H9 (cell line): Measurements from ENCODE around the gene TRIO. TPM values are rescaled to one million over a fixed set of nuclear protein-coding genes. Genes with fewer than 3 reads are reported as not detected.

ENCODE experiments used
- DNase-seq: peaks from one replicate; pipeline ENCODE4 v3.0.0-alpha.2; 2017
- H2AFZ ChIP-seq: one replicate; pipeline ENCODE4 v1.6.1; 2013; ENCODE audit warnings: mild to moderate bottlenecking, low read length, control low read depth, moderate library complexity
- H2AK5ac ChIP-seq: 2 replicates; pipeline ENCODE4 v1.6.1; 2013; ENCODE audit warnings: low read length, control low read depth, mixed read lengths; ENCODE audit not compliant: insufficient read length
- H2BK120ac ChIP-seq: one replicate; pipeline ENCODE4 v1.6.1; 2013; ENCODE audit warnings: low read depth, mild to moderate bottlenecking, low read length, control low read depth, inconsistent platforms; ENCODE audit not compliant: poor library complexity, severe bottlenecking
- H2BK12ac ChIP-seq: 2 replicates; pipeline ENCODE4 v1.6.1; 2013; ENCODE audit warnings: low read length, control low read depth, mixed read lengths, low read depth; ENCODE audit not compliant: insufficient read length
- H2BK15ac ChIP-seq: 2 replicates; pipeline ENCODE4 v1.6.1; 2013; ENCODE audit warnings: low read depth, low read length, control low read depth
- H2BK20ac ChIP-seq: one replicate; pipeline ENCODE4 v1.6.1; 2013; ENCODE audit warnings: low read depth, mild to moderate bottlenecking, low read length, control low read depth, inconsistent platforms; ENCODE audit not compliant: poor library complexity, severe bottlenecking
- H2BK5ac ChIP-seq: 2 replicates; pipeline ENCODE4 v1.6.1; 2013; ENCODE audit warnings: low read length, control low read depth, mixed read lengths; ENCODE audit not compliant: insufficient read length
- H3K14ac ChIP-seq: 2 replicates; pipeline ENCODE4 v1.6.1; 2013; ENCODE audit warnings: low read length, control low read depth; ENCODE audit not compliant: insufficient read depth
- H3K18ac ChIP-seq: 2 replicates; pipeline ENCODE4 v1.6.1; 2013; ENCODE audit warnings: low read depth, mild to moderate bottlenecking, mixed read lengths, low read length, control low read depth; ENCODE audit not compliant: insufficient read length
- H3K23ac ChIP-seq: 2 replicates; pipeline ENCODE4 v1.6.1; 2013; ENCODE audit warnings: low read length, control low read depth, mixed read lengths, low read depth; ENCODE audit not compliant: insufficient read length
- H3K23me2 ChIP-seq: 2 replicates; pipeline ENCODE4 v1.6.1; 2013; ENCODE audit warnings: low read depth, mild to moderate bottlenecking, mixed read lengths, low read length, control low read depth; ENCODE audit not compliant: insufficient read length, poor library complexity, severe bottlenecking
- H3K27ac ChIP-seq: 2 replicates; pipeline ENCODE4 v1.5.1; 2013; ENCODE audit warnings: low read length, control low read depth, mixed read lengths, low read depth; ENCODE audit not compliant: insufficient read length
- H3K27me3 ChIP-seq: 2 replicates; pipeline ENCODE4 v1.6.1; 2013; ENCODE audit warnings: low read length, control low read depth, inconsistent platforms; ENCODE audit not compliant: insufficient read depth
- H3K4ac ChIP-seq: 2 replicates; pipeline ENCODE4 v1.6.1; 2013; ENCODE audit warnings: low read depth, mild to moderate bottlenecking, control low read depth, inconsistent platforms, low read length, moderate library complexity
- H3K4me1 ChIP-seq: 2 replicates; pipeline ENCODE4 v1.6.1; 2013; ENCODE audit warnings: low read length, control low read depth, inconsistent platforms; ENCODE audit not compliant: insufficient read depth
- H3K4me2 ChIP-seq: 2 replicates; pipeline ENCODE4 v1.6.1; 2013; ENCODE audit warnings: low read length, control low read depth, mixed read lengths; ENCODE audit not compliant: insufficient read length, insufficient read depth
- H3K56ac ChIP-seq: 2 replicates; pipeline ENCODE4 v1.6.1; 2013; ENCODE audit warnings: low read depth, mild to moderate bottlenecking, mixed read lengths, low read length, control low read depth; ENCODE audit not compliant: insufficient read length
- H3K79me1 ChIP-seq: 2 replicates; pipeline ENCODE4 v1.6.1; 2013; ENCODE audit warnings: low read depth, mild to moderate bottlenecking, moderate library complexity, low read length, control low read depth, inconsistent platforms; ENCODE audit not compliant: insufficient read depth, poor library complexity, severe bottlenecking
- H3K79me2 ChIP-seq: 2 replicates; pipeline ENCODE4 v1.6.1; 2013; ENCODE audit warnings: low read length, control low read depth, inconsistent platforms; ENCODE audit not compliant: insufficient read depth
- H3K9ac ChIP-seq: 2 replicates; pipeline ENCODE4 v1.6.1; 2013; ENCODE audit warnings: low read length, control low read depth, mixed read lengths; ENCODE audit not compliant: insufficient read length; ENCODE audit errors: extremely low read depth
- H3K9me3 ChIP-seq: one replicate; pipeline ENCODE4 v1.6.1; 2013; ENCODE audit warnings: low read depth, low read length, inconsistent platforms; ENCODE audit not compliant: control insufficient read depth
- H3T11ph ChIP-seq: one replicate; pipeline ENCODE4 v1.6.1; 2013; ENCODE audit warnings: mild to moderate bottlenecking, low read length, control low read depth, inconsistent platforms
- H4K20me1 ChIP-seq: one replicate; pipeline ENCODE4 v1.6.1; 2013; ENCODE audit not compliant: control insufficient read depth, insufficient read length, insufficient read depth
- H4K5ac ChIP-seq: 2 replicates; pipeline ENCODE4 v1.6.1; 2013; ENCODE audit warnings: low read depth, mild to moderate bottlenecking, mixed read lengths, low read length, control low read depth; ENCODE audit not compliant: insufficient read length
- H4K8ac ChIP-seq: replicated peaks from 2 replicates; pipeline ENCODE4 v1.6.1; 2013; ENCODE audit warnings: low read length, control low read depth, mixed read lengths, low read depth; ENCODE audit not compliant: insufficient read length
- H4K91ac ChIP-seq: 2 replicates; pipeline ENCODE4 v1.6.1; 2013; ENCODE audit warnings: low read depth, mild to moderate bottlenecking, moderate library complexity, mixed read lengths, low read length, control low read depth; ENCODE audit not compliant: insufficient read length
- H3K27ac Mint-ChIP-seq, 3 experiments: 2 replicates in 2 of 3; 3 replicates in 1 of 3; pipeline ENCODE4 v1.8.0; 2020 to 2021; ENCODE audit warnings: mixed read lengths in 3 of 3, mild to moderate bottlenecking in 1 of 3, moderate library complexity in 1 of 3
- H3K27me3 Mint-ChIP-seq: 2 replicates; pipeline ENCODE4 v1.8.0; 2021; ENCODE audit warnings: low read depth, mild to moderate bottlenecking, moderate library complexity, mixed read lengths
- H3K36me3 Mint-ChIP-seq, 3 experiments: 2 replicates in 2 of 3; 3 replicates in 1 of 3; pipeline ENCODE4 v1.8.0; 2020 to 2021; ENCODE audit warnings: low read depth in 3 of 3, mixed read lengths in 3 of 3; ENCODE audit not compliant: insufficient read depth in 1 of 3
- H3K4me1 Mint-ChIP-seq, 2 experiments: 2 replicates each; pipeline ENCODE4 v1.8.0; 2020; ENCODE audit warnings: mixed read lengths in 2 of 2
- H3K4me3 Mint-ChIP-seq, 2 experiments: 2 replicates in 1 of 2; 3 replicates in 1 of 2; pipeline ENCODE4 v1.8.0; 2020 to 2021; ENCODE audit warnings: mild to moderate bottlenecking in 2 of 2, mixed read lengths in 2 of 2, moderate library complexity in 1 of 2
- H3K9me3 Mint-ChIP-seq, 2 experiments: 2 replicates in 1 of 2; 3 replicates in 1 of 2; pipeline ENCODE4 v1.8.0; 2020; ENCODE audit warnings: mild to moderate bottlenecking in 2 of 2, mixed read lengths in 2 of 2, moderate library complexity in 1 of 2
- WGBS: extraction: QIAGEN DNeasy Blood & Tissue Kit; methylation state at CpG from one replicate; pipeline ENCODE4 v1.1.7; 2013; ENCODE audit warnings: missing lambda C conversion rate, low lambda C conversion rate, mixed read lengths; ENCODE audit not compliant: insufficient read length; ENCODE audit errors: extremely low coverage; 5-methylcytosine and 5-hydroxymethylcytosine counted together
- total RNA-seq: library from RNA; stranded (reverse); gene quantifications from 2 replicates; pipeline ENCODE4 v1.2.1, GENCODE V29; 2021
- TF ChIP-seq, protein P1 (sequence below): fragments of 200-600 bp; sonication (generic); conservative IDR thresholded peaks from 3 replicates; pipeline ENCODE4 v1.8.0; 2021; ENCODE audit warnings: antibody characterized with exemption, mild to moderate bottlenecking

The TRIO gene
- total RNA-seq, 1 experiment from 2014 or later, result 87.8 TPM

DNA sequence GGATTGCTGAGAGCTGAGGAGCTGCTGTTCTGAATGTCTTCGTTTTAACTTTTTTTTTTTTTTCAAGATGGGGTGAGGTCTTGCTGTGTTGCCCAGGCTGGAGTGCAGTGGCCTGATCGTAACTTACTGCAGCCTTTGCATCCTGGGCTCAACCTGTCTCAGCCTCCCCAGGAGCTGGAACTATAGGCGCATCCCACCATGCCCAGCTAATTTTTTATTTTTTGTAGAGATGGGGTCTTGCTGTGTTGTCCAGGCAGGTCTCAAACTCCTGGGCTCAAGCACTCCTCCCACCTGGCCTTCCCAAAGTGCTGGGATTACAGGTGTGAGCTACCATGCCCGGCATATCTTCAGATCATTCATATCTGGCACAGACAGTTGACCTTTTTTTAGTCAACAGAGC lies 46.5 kb downstream of the TRIO start:
- Histone ChIP-seq H3K4me2 (no peak overlapping the region), H4K5ac (no peak overlapping the region), H2BK20ac (no peak overlapping the region), H3K9me3 (no peaks in the 10 kb centered on the region), H2AK5ac (no peak overlapping the region), H3K79me2 (peaks cover 29% of the 10 kb centered on the region; the same call in 1 of the 2 replicates), H2BK5ac (no peak overlapping the region), H3T11ph (no peak overlapping the region), H2BK15ac (no peak overlapping the region), H4K91ac (no peak overlapping the region), H2BK12ac (no peak overlapping the region), H3K18ac (no peak overlapping the region), H3K23me2 (no peaks in the 10 kb centered on the region), H3K4ac (no peak overlapping the region), H2AFZ (no peak overlapping the region), H3K14ac (no peak overlapping the region), H3K9ac (no peak overlapping the region), H2BK120ac (no peak overlapping the region), H3K23ac (no peak overlapping the region), H3K56ac (no peak overlapping the region), H3K4me1 (peaks cover 8% of the 10 kb centered on the region), H3K27ac (no peak overlapping the region), H4K8ac (no peak overlapping the region), H3K79me1 (peaks cover 10% of the 10 kb centered on the region), H4K20me1 (no peaks in the 10 kb centered on the region), H3K27me3 (no peaks in the 10 kb centered on the region)
- Mint-ChIP-seq H3K27me3 (no peaks in the 10 kb centered on the region), H3K36me3 (no peaks in the 10 kb centered on the region), H3K4me1 (peaks cover 43 to 44% of the 10 kb centered on the region in 2 experiments), H3K27ac (no peak overlapping the region), H3K4me3 (no peak overlapping the region), H3K9me3 (no peaks in the 10 kb centered on the region)
- TF ChIP-seq, protein P1, sequence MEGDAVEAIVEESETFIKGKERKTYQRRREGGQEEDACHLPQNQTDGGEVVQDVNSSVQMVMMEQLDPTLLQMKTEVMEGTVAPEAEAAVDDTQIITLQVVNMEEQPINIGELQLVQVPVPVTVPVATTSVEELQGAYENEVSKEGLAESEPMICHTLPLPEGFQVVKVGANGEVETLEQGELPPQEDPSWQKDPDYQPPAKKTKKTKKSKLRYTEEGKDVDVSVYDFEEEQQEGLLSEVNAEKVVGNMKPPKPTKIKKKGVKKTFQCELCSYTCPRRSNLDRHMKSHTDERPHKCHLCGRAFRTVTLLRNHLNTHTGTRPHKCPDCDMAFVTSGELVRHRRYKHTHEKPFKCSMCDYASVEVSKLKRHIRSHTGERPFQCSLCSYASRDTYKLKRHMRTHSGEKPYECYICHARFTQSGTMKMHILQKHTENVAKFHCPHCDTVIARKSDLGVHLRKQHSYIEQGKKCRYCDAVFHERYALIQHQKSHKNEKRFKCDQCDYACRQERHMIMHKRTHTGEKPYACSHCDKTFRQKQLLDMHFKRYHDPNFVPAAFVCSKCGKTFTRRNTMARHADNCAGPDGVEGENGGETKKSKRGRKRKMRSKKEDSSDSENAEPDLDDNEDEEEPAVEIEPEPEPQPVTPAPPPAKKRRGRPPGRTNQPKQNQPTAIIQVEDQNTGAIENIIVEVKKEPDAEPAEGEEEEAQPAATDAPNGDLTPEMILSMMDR, result no peak
- no peak for DNase-seq
- no CpG with 5 or more reads among the region's 4 CpGs for WGBS
